GM19099 (cell line): ENCODE results near the gene SOD1.

Experiments
- POLR2A ChIP-seq: IDR thresholded peaks from 3 replicates; pipeline ENCODE4 v1.6.1; 2011; ENCODE audit warnings: low read depth; ENCODE audit not compliant: insufficient read length; ENCODE audit errors: extremely low read depth

The SOD1 gene

GRCh38 chr21:31650930-31651329 is 8.6 kb upstream of the SOD1 start:
- no peak for TF ChIP-seq POLR2A

- no peak for TF ChIP-seq POLR2A
These were observed 5.2 kb upstream of the SOD1 start for GRCh38 chr21:31654340-31654739.

- no peak for TF ChIP-seq POLR2A
These were observed 3.0 kb upstream of the SOD1 start for GRCh38 chr21:31656199-31657095.

GRCh38 chr21:31658053-31658452 is 1.4 kb upstream of the SOD1 start:
- TF ChIP-seq POLR2A, result no peak

- no peak for TF ChIP-seq POLR2A
These were observed 282 bp upstream of the SOD1 start for GRCh38 chr21:31659286-31659535.

- TF ChIP-seq POLR2A, result no peak
These were observed 719 bp downstream of the SOD1 start for GRCh38 chr21:31660259-31660565.

- no peak for TF ChIP-seq POLR2A
These were observed 1.1 kb downstream of the SOD1 start for GRCh38 chr21:31660591-31660990.

GRCh38 chr21:31663584-31664249 is 4.2 kb downstream of the SOD1 start:
- no peak for TF ChIP-seq POLR2A

- no peak for TF ChIP-seq POLR2A
These were observed 5.9 kb downstream of the SOD1 start for GRCh38 chr21:31665397-31665796.

- TF ChIP-seq POLR2A, result no peak
These were observed 7.0 kb downstream of the SOD1 start for GRCh38 chr21:31666445-31667010.

GRCh38 chr21:31667132-31667531 is 7.6 kb downstream of the SOD1 start:
- TF ChIP-seq POLR2A, result no peak

GRCh38 chr21:31667639-31668038 is 8.1 kb downstream of the SOD1 start:
- no peak for TF ChIP-seq POLR2A

- TF ChIP-seq POLR2A, result no peak
These were observed 9.4 kb downstream of the SOD1 start for GRCh38 chr21:31668651-31669491.

GRCh38 chr21:31670070-31670469 is 10.6 kb downstream of the SOD1 start:
- TF ChIP-seq POLR2A, result no peak

- TF ChIP-seq POLR2A, result no peak
These were observed 11.7 kb downstream of the SOD1 start for GRCh38 chr21:31671146-31671716.
